Activated CD4-positive, alpha-beta T cell treated with anti-CD3 and anti-CD28 coated beads, Interleukin-2, amount 50 U/mL, for 4 hours (primary cell): ENCODE data around the gene DDX41.
"Not testable (repeated sequence)": the region's sequence is repeated elsewhere in the genome, so short reads cannot be mapped to it uniquely, and the experiment has no call there.

Experiments
- DNase-seq, 2 experiments: peaks; one replicate each; pipeline ENCODE4 v3.0.0-alpha.2; 2020

The DDX41 gene

DNA sequence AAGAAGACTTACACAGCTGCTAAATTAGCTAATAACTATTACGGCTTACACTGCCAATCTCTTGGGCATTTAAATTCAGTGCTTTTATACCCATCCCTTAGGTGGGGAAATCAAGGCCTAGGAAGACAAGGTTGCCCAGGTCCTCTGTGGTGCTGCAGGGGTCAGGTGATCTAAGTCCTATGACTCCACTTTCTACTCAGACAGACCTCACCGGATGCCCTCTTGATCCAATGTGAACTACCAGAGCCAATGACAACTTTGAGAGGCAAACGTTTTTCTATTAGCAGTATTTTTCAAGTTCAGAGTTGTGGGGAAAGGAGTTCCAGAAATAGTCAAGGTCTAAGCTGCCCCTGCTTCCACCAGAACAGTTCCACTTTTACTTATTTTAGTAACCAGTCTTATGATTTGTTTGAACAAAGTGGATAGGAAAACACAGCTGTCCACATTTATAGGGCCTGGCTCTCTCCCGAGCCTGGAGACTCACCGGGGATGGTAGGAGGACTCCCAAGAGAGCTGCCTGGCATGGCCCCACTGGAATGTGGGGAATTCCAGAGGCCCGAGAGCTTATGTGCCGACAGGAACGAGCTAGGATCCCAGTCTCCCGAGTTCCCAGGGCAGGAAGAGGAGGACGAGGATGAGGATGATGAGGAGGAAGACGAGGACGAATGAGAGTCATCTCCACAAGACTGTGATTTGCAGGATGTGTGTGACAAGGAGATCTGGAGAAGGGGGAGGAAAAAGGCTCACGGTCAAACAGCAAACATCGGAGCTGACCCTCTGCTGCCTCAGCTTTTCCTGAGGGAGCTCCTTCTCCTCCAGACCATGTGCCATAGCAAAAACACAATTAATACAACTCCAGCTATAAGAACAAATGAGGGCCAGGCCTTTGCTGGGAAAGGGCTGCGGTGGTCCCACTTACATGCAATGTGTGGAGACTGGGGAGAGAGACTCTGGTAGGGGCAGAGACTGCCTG is 20.9 kb upstream of the DDX41 start:
- no peak for DNase-seq

DNA sequence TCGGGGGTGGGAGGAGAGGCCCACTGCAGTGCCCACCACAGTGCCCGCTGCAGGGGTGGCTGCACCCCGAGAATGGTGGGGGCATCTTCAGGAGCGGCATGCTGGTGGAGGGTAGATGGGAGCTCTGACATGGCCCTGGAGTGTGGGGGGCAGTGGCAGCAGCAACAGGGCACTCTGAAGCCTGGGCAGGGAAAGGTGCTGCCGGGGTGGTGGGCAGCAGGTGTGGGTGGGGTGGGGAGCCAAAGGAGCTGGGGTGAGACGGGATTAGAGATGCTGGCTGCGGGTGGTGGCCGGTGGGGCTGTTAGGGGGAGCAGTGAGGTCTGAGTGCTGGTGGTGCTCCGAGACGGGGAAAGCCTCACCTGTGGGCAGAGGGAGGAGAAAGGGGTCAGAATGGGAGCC is 19.6 kb upstream of the DDX41 start:
- no peak for DNase-seq

DNA sequence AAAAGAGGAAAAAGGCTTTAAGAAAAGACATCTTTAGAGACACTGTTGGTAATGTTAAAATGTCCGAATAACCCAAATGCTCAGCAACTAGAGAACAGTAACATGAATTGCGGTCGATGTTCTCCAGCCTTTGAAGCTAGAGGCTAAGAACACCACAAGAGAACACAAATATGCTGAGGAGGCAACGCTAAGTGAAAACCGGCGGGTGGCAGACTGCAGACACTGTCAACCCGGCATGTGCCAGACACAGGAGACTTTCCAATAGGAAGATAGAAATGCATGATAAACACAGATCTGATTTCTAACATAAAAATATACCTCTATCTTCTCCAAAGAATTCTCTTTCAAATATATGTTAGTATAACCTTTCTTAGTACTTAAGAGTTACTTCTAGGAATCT is 18.4 kb upstream of the DDX41 start:
- DNase-seq: no peak

DNA sequence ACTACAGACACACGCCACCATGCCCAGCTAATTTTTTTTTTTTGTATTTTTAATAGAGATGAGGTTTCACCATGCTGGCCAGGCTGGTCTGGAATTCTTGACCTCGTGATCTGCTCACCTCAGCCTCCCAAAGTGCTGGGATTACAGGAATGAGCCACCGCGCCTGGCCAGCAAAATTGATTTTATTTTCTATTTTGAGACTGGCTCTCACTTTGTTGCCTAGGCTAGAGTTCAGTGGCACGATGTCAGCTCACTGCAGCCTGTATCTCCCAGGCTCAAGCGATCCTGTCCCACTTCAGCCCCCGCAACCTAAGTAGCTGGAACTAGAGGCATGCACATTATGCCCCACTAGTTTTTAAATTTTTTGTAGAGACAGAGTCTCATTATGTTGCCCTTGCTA is 17.7 kb upstream of the DDX41 start:
- DNase-seq: not testable (repeated sequence)

DNA sequence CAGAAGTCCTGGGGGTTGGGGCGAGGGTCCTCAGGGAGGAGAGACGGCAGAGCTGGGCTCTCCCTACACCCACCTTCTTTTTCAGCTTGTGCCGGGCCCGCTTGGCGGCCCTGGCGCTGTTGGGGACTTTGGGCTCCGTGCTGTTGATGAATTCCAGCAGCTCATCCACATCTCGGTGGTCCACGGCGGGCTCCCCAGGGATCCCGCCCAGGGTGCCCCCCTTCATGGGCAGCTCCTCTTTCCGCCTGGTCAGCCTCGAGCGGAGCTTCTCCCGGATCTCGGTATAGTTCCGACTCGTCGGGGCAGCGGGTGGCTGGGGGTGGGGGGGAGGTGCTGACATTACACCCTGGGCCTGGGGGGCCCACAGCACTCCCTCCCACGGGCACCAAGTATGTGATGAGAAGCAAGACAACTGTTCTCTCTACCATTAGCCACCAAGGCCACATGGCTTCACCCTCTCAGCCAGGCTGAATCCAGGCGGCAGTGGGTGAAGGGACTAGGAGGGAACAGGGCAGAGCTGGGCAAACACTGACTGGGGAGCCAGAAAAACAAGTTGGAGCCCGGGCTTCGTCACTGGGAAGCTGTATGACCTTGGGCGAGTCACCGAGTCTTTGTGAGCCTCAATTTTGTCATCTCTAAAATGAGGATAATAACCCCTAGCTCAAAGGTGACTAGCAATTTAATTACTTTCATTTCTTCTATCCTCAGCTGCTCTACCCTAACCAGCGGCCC is 14.6 kb upstream of the DDX41 start:
- DNase-seq: no peak

DNA sequence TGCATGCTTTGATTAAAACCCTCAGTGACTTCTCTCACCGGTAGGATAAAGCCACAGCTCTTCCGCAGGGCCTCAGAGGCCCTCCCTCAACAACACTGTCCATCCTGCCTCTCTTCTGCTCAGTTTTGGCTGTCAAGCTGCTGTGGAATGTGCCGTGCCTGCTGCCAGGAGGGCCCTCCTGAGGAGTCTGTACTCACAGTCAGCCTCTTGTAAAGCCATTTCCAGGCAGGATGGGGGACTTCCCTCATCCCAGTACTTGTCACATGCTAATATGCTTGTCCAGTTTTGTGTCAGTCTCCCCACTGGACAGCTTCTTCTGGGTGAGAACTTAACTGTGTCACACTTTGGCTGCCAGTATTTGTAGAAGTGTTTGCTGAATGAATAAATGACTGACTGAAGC is 13.9 kb upstream of the DDX41 start:
- no peak for DNase-seq

DNA sequence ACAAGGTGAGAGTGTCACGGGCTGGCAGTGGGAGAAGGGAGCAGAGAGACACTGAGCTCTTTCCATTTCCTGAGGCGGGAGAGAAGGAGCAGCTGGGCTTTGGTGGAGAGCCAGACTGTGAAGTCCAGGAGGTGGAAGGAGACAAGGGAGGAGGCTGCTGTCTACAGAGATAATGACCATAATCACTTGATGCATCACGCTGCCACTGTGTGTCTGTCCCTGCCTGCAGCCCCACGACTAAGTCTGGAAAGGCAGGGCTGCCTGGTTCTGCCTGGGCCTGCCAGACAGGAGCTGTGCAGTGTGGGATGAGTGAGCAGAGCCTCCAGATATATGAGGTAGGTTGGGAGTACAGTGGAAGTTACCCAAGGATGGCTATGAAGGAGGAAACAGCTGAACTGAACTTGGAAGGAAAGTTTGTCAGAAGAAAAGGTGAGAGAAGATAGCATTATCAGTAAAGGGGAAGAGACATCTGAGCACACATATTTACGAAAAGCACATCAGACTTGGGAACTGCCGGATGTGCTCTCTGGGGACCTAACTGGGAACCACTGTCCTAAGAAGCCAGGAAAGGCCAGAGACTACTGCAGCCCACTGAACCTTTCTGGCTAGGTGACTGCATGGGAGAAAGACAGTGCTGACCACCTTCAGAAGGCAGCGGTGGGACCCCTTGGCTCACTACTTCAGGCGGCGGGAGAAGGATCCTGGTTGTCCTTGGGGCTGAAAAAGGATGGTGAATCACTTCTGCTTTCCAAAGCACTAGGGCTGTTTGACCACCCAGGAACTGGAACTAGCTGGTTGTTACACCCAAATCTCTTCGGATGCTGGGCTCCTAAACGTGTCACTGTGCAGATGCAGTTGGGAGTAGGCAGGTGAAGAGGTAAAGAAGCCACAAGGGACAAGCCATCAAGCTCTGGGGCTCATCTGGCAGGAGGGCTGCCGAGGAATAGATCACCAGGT is 12.8 kb upstream of the DDX41 start:
- no peak for DNase-seq

DNA sequence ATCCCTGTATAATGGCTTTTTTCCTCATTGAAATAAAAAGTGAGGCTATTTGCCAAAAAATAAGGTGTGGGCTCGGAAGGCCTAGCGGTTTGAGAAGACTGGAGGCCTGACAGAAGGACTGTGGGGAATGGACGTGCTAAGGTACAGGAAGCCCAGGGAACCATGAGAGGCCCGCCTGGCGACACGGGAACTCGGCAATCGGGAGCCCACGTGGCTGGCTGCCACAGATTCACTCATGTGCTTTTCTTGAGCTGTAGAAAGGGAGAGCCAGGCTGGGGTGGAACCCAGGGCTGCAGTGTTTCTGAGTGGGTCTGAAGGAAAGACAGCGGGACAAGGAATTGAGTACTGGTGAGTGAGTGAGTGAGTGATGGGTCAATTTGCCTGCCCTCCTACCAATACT is 11.9 kb upstream of the DDX41 start:
- no peak for DNase-seq

DNA sequence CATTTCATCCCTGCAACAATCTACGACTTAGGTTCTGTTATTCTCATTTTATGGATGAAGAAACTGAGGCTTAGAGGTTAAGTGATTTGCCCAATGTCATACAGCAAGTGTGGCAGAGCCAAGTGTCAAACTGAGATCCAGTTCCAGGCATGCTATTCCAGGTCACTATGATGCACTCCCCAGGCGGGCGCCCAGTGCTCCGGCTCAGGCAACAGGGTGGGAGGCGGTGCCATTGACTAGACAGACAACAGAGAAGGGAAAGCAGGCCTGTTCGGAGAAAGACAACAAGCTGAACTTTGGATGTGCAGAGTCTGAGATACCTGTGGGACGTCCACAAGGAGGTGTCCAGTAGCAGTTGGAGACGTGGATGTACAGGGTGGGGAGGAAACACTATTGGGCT is 10.8 kb upstream of the DDX41 start:
- DNase-seq: no peak

DNA sequence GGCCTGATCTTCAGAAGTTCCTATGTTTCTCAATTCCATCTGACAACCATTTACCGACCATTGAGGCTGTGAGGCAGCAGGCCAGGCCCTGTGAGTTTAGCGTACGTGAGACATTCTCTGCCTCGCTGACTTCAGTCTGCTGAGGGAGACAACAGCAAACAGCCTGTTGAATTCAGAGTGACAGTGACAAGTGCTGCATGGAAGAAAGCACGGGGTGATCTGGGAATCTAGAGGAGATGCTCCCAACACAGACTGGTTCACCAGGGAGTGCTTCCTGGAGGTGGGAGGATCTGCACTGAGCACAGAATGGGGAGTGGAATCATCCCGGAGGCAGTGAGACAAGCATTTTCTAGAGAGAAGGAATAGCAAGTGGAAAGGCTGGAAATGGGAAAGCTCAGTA is 10.0 kb upstream of the DDX41 start:
- no peak for DNase-seq

DNA sequence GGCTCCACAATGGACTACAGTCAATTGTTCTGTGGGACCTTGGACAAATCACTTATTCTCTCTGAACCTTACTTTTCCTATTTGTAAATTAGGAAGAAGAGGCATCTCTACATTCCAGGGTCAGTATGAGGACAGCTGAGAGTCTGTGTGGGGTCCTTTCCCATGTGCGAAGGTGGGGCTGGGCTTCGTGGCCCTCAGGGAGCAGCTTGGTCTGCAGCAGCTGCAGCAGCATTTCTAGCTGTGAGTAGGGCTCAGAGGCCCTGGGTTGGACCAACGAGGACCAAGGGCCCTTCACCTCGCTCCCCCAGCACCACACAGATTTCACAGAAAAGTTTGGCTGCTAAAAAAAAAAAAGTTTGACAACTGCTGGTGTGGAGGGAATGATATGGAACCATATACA is 9.4 kb upstream of the DDX41 start:
- no peak for DNase-seq

DNA sequence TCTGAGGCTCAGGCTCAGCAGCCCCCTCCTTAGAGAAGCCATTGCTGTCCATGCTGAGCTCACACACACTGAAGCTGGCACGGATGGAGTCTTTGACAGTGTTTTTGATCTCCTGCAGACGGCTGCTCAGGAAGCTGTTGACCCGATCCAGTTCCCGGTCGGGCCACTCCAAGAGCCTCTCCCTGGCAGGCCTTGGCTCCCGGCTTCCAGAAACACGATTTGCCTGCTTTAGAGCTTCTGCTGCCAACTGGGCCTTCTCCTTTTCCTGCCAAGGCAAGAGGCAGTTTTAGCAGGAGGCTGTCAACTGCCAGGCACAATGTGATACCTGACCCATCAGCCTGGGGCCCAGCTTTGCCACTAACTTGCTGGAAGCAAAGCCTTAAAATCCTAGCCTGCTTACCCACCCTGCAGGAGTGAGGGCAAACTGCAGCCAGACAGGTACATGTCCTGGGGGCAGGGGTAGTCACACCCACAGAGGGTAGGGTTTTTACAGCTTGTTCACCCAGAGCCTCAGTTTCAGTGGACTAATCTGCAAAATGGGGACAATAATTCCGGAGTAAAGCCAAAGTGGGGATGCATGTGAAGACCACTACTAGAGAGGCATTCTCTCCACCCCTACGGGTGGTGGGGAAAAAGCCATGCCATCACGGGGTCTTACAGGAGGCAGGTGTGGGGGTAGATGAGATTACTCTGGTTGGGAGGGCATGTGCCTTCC is 8.3 kb upstream of the DDX41 start:
- DNase-seq: no peak

DNA sequence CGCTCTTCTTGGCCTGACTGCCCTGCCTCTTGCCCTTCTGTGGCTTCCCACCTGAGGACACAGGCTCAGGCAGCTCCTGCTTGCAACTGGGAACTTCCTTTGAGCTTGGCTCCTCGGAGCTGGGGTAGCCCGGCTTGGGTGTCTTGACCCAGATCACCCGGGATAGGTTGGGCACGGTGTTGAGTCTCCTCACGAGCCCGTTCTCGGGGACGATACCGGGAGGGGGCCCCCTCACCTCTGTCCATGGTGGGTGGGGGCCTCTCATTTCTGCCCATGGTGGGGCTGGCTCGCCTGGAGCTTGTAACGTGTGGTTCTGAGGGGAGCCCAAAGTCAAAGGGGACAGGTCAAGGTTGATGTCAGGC is 7.8 kb upstream of the DDX41 start:
- no peak for DNase-seq

DNA sequence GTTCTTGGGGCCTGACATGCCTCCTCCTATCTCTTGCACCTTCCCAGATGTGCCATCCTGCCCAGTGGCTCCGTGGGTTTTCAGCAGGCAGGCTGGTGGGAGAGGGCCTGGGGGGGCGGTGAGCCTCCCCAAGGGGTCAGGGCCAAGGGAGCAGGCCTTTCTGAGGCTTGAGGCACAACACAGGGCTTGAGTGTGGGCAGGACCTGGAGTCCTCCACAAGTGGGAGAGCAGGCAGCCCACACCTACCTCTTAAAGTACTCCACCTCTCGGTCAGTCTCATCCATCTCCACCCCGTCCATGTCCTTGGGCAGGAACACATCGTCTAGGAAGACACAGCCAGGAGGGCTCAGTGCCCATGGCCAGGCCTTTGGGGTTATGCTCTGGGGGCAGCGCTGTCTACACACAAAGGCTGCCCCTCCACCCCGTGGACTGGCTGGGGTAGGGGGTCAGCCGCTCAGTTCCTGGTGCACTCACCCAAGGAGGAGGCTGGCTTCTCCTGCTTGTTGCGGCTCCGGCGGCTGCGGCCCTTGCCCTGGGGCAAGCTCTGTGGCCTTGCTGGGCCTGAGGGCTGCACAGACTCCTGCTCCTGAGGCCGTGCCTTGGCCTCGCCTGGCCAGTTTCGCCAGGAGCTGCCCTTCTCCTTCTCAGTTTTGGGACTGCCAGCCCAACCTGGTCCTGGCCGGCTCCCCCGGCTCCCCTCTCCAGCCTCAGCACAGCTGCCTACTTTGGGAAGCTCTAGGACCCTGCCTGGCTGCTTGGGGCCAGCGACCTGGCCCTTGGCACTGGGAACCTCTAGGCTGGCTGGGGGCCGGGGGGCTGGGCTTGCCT is 7.2 kb upstream of the DDX41 start:
- DNase-seq: no peak

DNA sequence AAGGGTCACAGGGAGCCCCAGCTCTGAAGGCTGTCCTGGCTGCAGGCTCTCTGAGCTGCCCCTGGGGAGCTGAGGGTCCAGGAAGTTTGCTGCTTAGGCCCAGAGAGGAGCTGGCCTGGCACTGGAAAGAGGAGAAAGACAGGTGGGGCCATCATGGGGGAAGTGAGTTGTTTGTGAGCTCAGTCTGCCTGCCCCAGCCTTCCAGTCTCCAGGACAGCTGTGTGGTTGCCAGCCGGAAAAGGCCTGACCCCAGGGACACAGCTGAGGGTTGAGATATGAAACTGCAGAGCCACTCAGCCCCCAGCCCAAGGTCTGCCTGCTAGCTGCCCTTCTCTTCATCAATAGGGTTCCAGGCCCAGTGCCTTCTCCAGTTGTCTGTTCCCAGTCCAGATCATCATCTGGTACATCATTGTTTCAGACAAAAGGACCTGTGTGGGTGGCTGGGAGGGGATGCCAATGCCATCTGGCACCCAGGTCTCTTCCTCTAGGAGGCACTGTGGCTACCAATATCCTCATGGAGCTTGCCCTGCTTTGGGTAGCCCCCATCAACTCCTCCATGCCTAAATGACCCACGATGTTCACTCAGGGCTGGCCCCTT is 4.3 kb upstream of the DDX41 start:
- DNase-seq: no peak

DNA sequence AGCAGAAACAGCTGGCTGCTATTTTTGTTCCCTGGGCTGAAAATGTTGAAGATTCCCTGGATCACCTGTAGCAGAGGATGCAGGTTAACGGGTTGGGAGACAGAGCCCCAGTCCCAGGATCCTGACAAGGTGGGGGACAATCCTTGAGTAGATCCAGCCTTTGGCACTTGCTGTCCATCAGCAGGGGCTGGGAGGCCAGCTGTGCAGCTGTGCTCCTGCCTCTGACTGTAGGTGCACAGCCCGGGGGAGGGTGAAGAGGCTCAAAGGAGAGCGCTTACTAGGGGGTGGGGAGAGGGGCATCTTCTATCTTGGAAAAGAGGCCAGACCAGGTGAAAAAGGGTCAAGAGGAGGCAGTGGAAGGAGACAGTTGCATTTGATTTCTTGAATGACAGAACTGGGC is 3.5 kb upstream of the DDX41 start:
- no peak for DNase-seq

DNA sequence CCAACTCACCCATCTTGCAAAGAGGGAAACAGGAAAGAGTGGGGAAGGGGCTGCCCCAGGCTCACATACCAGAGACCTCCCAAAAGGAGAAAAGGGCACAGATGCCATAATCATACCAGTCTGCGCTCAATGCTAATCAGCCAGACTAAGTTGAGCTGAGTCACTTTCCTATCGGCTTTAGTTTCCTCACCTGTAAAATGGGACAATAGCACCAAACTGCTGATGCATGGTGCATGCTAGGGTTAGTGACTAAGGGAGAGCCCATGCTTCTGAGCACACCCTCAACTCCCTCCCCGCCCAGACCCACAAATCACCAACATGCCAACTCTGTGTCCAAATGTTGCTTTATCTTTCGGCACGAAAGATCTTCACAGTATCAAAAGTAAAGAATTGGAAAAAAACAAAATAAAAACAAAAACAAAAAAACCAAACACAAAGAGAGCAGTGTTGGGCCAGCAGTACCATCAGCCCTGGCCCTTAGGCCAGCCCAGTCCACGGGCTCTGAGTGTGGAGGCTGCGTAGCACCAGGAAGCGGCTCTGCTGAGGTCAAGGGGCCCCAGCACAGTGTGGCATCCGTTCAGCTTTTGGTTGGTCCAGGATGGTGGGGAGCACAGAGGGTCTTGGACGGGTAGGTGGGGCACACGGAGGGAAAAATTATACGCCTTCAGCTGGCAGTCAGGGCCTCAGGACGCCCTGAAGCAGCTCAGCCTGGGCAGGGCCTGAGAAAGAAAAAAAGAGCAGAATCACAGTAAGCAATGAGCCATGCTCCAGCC is 2.9 kb upstream of the DDX41 start:
- no peak for DNase-seq

DNA sequence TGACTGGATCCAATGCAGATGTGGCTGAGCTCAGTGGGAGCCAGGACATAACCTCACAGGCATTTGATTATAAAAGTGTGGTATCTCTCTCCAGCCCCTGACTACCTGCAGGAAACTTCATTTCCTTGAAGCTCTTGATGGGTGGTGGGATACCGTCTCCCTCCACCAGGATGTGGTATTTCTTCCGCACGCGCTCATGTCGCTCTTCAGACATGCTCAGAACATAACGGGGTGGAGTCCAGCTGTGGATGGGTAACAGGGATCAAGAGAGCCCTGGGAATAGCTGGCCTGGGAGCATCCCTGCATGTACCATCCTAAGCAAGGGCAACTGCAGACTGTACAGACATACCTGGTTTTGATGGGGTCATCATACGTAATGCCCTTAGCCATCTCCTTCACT is 1.2 kb downstream of the DDX41 start:
- no peak for DNase-seq

DNA sequence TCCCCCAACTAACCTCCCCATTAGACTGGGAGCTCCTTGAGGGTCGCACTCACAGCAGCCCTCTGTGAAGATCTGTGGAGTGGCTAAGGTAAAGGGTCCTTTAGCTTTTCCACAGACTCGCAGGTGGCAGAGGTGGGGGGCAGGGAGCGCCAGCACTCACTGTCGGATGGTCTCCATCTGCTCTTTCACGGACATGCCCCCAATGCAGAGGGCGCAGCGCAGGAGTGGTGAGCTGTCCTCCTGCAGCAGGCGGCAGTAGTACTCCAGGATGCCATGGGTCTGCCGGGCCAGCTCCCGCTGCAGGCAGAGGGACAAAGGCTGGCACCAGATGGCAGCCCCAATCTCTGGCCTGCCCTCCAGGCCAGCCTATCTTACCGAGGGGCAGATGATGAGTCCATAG is 2.2 kb downstream of the DDX41 start:
- no peak for DNase-seq

DNA sequence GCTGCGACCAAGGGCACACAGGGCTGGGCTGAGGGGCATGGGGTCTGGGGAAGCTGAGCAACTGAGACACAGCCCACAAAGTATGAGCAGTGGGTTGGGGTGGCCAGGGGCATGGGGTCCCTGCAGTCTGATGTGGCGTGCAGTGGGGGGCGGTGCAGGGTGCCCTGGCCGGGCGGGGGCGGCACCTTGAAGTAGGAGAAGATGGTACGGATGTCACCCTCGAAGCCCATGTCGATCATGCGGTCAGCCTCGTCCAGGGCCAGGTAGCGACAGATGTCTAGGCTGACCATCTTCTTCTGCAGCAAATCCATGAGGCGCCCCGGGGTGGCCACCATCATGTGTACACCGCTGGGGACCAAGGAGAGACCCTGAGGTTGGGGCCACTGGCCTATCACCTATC is 3.3 kb downstream of the DDX41 start:
- DNase-seq: no peak
